A204.1 (cell line): ENCODE measurements around the gene BAG5.

Source experiments
- FAIRE-seq: peaks from 2 replicates; lab custom pipeline; 2012; peaks lifted over from hg19 to GRCh38; lab: Jason Lieb, UNC

The BAG5 gene

DNA sequence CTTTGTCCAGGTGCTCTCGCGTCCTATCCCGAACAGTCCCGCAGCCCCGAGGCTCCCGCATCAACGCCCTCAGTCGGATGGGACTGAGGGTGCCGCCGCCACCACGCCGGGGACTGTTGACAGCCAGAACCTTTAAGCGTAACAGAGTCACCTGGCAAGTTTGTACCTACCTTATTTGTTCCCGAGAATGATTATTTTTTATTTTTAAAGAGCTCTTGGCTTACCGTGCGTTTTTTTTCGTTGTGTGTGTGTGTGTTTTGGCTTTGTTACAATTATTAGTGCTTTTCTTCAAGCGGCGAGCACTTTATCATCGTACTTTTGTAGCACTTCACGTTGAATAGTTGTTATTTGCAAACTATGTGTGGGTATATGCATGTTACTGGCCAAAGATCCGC, 766 bp upstream of the BAG5 start:
- no peak for FAIRE-seq

DNA sequence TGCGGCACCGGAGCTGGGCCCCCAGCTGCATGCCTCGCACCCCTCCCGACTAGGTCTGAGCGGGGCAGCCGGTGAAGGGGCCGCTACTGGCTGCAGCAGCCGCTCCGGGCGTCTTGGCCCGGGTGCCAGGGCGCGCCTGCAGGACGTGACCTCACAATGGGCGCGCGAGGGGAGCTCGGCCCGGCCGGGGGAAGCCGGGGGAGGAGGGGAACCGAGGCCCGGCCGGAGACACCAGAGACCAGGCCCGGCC, 353 bp downstream of the BAG5 start:
- no peak for FAIRE-seq

DNA sequence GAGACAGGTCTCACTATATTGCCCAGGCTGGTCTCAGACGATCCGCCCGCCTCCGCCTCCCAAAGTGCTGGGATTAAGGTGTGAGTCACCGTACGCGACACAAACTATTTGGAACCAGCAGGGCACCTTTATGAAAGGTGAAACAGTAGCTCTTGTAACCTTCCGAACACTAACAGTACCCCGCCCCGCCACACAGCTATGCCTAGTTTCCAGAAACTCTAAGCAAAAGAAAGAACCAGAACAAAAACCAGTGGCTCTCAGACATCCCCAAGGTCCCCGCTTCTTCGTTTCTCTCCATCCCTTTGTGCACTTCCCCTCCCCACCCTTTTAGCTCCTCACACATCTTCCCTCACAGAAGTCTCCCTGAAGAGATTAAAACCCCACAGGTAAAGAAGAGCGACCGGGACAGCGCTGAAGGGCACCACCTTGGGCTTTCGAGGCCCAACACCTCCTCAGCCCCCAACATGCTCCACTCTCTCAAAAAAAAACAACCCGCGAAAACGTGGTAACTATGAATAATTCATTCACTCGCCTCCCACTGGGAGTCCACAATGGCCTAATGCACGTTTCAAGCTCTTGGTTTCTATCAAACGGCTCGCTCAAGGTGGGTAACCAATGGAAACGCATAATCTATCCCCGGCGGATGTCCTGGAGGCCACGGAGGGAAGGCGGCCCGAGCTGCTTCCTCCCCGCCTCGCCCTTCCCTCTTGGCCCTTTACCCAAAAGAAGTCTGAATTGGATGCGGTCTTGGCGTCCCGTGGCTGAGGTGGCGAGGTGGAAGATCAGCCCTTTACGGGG, 877 bp downstream of the BAG5 start:
- no peak for FAIRE-seq

DNA sequence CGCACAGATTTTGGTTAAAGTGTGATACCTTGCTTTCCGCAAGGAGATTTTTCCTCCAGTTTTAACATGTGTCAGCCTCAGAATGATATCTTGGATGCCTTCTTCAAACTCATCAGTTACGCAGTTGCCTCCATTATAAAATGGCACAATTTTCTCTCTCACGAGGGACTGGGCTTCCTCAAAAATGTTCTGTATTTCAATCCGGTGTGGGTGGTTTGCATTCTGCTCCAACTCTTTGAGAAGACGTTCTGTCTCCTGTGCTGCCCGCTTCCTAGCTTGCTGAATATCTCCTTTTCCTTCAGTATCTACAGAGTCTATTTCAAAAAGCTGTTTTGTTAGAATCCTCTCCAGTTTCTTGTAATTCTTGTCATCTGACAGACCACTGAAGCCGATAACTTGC, 1.8 kb downstream of the BAG5 start:
- no peak for FAIRE-seq

DNA sequence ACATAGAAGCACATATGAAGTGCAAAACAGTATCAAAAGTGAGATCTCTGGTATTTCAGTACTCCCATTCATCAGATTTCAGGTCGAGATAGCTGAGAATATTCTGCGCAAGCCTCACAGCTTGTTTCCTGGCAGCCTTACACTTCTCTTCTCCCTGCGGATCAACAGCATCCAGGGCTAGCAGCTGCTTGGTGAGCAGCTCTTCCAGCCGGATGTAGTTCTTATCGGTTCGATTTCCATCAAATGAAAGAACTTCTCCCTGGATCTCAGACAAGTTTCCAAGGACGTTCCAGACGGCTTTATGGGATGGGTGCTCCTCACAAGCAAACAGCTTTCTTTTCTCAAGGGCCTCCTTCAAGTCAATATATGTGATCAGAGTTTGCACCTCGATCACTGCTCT, 2.7 kb downstream of the BAG5 start:
- FAIRE-seq: no peak

DNA sequence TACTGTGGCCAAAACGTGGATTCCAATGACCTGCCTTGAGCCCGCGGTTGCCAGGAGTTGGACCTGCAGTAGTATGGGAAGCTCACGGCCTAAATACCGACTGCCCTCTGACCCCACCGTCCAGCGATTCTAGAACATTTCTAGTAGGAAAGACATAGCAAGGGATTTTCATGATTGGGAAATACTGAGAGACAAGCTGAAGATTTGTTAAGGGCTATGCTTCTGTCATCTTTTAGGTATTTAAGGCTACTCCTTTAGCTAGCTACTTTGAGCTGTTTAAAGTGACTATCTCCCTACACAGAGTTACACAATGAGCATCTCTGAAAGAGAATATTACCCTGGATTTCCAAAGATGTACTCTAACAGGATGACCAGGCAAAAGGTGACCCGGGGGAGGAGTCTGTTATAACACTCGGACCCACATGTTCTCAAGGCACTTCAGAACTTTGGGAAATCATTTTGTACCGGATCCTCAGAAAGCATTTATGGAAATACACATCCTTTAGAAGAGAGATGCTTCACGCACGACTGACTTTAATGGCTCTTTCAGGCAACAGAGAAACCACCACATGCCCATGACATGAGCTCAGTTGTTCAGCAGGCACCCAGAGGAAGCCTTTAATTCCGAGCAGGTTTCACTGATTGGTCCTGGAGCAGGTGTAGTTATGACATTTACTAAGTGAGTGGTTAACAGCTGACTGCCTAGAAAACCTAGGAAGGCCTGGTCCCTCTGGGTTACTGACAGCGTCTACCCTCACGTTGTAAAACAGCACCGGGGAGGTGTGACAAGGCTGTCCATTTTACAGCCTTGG, 4.2 kb downstream of the BAG5 start:
- FAIRE-seq: no peak

DNA sequence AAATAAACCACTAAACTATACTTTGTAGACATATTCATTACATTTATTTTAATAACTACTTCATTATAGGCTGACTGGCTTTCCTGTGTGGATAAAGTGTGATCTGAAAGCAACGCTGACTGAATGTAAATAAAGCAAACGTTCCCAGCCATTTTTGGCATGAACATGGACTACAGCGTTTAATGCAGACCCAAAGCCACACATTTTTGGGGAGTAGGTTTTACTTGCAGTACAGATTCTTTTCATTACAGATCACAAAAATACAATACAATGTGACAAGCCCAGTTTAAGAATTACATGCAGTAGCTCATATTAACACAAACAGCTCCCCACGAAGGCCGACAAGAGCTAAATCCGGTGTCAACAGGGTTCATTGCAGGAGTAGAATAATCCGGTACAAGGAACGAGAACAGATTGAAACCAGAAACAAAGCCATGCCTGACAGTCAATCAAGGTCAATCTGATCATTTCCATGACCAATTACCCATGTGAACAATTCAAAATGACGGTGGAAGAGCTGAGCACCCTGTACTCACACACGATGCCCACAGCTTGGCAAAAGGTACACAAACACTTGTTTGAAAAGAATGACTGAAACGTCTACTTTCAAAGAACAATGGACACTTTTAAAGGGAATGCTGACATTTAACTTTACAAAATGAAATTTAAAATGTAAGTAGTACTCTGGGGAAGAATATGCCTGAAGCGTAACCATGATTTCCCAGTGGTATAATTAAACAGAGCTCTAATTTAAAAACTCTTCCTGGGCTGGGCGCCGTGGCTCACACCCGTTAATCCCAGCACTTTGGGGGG, 5.3 kb downstream of the BAG5 start:
- FAIRE-seq: no peak

DNA sequence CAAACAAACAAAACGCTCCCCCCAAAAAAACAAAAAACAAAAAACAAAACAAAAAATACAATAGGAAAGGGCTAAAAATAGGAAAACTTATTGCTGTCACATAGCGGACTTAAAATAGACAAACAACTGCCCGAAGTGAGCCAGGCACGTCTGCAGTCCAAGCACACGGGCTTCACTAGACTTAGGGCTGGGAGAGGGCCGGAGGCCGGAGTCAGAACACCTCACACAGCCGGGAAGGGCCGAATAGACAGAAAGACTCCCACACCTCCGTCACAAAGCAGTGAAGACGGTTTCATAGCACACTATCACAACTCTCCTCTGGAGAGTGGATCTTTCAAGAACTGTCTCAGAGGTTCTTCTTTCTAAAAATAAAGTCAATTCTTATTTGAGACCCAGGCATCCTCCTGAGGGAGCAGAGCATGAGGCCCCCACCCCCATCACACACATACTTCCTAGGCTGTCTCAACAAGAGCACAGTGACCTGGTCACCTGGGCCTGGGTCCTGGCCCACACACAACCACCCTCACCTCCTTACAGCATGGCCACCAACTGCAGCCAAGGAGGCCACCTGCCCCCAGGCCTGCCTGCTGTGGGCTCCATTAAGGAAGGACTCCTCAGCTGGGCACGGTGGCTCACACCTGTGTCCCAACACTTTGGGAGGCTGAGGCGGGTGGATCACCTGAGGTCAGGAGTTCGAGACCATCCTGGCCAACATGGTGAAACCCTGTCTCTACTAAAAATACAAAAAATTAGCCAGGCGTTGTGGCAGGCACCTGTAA, 6.7 kb downstream of the BAG5 start:
- FAIRE-seq: no peak

DNA sequence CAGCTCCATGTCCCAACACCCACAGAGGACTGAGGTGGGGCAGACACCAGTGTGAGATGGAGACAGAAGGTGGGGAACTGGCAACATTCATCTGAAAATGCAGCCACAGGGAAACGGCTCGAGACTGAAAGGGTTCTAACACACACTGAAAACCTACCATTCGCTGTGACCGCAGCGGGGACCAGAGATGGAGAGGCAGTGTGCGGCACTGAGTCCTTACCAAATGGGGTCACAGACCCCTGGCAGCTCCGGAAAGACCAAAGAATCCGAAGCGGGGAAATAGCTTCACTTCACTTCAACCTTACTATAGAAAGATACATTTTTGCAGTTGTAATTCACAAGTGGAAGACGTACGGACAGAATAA, 9.6 kb downstream of the BAG5 start:
- no peak for FAIRE-seq

DNA sequence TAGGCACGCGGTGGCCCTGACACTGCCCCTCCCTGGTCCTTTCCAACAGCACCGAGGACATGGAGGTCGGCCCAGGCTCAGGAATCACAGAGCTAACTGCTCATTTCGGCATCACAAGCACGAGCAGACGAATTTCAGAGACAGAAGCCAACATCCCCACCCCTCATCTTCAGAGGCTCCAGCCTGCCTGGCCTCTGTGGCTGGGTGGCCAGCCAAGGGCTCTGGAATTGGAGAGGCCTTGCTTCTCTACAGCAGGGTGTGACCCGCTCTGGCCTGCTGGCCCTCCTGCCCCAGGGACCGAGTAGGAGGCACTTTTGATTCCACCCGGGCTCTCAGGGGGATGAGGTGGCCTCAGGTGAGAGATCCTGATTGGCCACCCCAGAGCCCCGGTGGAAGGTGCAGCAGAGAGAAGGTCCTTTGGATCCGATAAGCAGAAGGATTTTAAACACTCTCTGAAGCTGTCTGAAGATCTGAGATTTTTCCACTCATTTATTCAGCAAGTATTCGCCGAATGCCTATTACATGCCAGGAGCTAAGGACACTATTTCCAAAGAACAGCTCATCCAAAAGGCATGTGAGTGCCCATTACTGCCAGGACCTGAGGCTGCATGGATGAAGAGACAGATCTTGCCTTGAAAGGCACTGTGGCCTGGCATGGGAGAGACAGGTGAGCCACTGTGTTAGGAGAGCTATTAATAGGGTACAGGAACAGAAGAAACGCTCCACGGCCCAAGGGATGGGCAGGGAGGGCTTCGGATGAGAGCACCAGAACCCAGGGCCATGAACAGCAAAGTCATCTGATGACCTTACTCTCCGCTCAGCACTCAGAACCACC, 10.2 kb downstream of the BAG5 start:
- no peak for FAIRE-seq

DNA sequence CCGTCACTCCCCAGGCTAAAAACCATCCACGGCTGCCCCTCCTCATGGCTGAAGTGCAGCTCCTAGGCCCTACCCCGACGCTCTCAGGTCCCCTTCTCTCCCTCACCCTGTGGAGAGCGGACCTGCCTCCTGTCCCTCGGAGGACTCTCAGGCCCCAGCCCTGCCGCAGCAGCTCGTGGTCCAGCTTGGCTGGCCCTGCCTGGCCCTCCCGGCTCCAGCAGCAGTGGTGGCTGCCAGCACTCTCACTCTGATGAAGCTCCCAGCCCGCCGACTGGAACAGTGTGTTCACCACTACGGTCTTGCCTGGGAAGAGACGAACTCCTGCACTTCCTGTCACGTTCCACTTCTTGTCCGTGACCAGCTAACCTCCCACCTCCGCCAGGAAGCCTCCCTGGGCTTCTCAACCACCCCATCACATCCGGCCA, 11.1 kb downstream of the BAG5 start:
- no peak for FAIRE-seq

DNA sequence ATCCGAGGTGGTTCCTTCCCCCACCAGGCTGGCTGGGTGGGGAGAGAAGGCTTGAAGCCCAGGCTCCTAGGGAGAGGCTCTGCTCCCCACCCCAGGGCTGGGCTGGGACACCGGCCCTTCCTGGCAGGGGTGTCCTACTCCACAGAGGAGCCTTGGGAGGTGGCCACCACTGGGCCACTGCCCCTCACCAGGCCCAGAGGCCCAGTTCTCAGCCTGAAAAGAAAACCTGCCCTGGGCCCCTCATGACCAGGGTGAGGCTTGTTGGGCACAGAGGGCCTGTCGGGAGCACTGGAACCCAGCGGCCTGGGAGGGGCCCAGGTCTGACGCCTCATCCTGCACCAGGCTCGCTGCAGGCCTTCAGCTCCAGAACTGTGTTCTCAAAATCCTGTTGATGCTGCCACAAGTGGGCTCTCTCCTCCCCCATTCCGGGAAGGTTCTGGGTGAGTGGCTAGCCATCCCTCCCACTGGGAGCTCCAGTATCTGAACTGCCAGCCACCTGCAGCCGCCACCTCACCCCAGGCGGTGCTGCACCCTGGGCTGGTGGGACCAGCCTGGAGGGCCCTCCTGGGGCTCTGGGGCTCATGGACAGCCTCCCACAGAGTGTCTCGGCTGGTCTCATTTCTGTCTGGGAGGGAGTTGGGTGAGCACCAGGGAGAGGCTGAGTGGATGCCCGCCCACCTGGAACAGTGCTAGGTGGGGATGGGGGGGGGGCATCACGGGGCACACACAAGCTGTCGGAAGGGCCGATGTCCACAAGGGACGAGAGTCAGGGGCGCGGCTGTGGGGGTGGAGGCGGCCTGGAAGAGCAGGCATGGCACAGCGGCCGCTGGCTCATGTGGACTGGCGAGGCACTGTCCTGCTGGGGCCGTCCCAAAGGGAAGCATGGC, 11.8 kb downstream of the BAG5 start:
- no peak for FAIRE-seq

DNA sequence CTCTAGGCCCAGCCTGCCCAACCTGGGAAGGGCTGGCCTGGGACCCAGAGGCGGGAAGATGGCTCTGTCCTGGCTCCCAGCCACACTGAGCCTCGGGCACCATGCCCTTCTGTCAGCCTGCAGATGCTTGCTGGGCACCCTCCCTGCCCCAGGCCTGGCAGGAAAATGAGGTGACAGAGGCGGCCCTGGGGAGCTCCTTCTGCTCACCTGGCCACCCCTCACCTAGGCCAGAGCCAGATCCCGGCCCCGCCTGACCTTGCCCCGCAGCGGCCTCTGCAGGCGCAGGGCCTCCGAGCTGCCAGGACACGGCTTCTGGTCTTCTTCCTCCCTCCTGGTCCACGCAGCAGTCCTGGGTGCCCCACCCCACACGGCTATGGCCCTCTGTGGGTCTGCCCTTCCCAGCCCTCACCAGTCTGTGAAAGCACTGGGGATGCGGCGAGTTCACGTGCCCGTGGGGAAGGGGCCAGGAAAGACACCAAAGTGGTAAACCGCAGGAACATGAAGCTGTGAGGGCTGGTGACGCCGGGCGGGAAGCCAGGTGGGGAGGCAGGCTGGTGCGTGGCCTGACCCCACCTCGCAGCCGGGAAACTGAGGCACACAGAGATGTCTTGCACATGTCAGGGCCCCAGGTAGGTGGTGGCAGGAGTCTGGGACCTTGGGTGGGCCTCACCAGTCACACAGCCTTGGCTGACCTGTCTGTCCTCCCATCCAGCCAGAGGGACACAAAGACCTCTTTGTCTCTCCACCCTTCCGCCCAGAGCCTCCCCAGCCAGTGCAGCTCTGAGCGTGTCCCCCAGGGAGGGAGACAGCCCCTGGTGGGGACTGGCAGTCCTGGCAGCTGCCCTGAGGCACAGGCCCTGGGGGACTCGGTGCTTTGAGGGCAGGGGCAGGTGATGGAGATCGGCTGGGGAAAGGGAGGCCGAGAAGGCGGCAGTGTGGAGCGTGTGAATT, 12.8 kb downstream of the BAG5 start:
- no peak for FAIRE-seq

DNA sequence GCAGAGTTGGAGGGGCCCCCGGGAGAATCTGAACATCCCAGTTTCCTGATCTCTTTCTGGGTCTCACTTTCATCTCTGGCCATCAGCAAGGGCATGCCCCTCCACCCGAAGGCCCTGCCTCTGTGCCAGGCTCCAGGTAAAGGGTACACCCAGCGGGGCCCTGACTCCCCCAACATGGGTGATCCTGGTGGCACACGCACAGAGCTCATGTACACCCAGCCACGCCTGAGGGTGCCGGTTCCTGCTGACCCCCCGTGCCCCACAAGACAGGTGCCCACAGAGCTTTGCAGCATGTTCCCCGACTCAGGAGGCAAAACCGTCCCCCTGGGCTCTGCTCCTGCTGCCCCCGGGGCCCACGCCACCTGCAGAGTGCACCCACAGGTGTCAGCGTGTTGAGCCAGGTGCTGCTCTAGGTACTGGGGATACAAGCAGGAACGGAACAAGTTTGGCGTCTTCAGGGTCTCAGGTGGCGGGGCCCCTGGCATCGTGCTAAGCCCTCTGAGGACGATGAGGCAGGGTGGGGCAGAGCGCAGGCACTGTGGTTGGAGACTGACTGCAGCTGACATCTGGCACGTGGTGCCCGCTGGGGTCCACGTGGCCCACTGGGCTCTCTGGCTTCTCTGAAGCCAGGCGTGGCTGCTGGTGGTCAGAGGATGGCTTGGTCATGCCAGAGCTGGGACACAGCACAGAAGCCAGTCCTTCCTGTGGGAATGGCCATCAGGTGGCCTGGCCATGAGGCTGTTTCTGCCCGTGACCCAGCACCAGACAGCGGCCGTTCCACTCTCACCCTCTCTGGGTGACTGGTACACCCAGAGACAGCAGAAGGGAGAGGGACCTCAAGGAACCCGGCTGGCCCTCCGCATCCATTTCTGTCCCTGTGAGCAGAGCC, 13.8 kb downstream of the BAG5 start:
- FAIRE-seq: no peak

DNA sequence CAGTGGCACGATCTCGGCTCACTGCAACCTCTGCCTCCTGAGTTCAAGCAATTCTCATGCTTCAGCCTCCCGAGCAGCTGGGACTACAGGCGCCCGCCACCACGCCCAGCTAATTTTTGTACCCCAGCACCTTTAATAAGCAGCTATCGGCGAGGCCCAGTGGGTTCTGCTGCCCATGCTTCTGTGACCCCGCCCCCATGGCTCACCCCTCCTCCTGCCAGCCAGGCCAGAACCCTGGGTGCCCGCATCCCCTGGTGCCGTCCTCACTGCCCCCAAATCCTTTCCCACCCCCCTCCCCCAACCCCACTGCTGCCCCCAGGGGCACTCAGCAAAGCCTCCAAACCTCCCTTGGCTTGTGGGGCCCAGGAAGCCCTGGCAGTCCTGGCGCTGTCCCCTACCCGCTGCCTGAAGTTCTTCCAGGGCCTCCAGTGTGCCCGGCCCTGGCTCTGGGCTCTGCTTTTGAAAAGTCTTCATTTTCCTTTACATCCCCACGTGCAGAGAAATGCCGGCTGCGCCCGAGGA, 14.5 kb downstream of the BAG5 start:
- no peak for FAIRE-seq

DNA sequence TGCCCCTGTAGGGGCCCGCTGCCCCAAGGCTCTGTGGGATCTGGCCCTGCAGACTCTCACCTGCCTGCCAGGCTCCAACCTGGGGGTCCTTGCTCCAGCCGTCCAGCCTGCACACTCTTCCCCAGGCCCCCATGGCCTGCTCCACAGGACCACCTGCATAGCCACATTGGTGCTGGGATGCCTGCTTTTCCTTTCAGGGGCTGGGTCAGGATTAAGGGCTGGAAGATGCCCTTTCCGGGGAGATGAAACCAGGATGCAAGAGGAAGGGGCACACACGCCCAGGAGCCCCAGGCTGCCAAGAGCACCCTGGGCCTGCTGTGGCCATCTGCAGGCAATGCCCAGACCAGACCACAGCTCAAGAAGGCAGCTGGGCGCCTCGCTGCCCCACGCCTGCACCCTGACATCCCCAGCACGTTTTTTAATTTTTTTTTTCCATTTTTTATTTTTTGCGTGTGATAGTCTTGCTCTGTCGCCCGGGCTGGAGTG, 15.0 kb downstream of the BAG5 start:
- no peak for FAIRE-seq

DNA sequence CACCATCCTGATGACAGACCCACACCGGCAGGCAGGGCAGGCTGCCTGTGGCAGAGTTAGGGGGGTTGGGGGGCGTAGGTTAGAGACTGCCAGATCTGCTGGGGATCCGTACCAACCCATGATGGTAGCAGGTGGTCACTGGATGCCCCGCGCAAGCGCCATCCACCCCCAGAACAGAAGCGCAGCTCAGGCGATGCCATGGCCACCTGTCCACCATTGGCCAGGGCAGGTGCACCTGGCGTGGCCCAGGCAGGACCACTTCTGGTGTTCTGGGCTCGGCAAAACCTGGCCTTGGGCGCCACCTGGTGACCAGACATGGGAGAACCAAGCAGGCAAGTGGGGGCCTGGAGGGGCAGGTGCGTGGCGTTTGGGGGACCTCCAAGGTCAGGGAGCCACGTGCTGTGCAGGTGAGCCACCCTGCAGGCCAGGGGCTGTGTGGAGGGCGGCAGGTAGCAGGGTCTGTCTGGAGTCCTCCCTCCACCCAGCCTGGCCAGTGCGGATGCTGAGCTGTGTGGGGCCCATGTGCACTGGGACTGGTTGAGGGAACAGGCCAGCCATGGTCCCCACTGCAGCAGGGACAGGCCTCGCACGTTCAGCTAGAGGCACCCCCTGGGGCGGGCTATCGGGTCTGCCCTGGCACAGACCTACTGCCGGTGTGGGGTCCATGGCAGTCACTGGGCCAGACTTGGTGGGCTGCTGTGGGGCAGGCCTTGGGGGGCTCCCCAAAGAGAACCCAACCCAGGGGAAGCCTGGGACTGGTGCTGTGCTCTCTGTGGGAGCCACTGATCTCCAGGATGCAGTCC, 15.6 kb downstream of the BAG5 start:
- no peak for FAIRE-seq
